Inferior parietal cortex (tissue), 1 donor: ENCODE data around the gene BPGM.

Experiments
- DNase-seq: peaks from one replicate; pipeline ENCODE4 v3.0.0-alpha.2; 2016; ENCODE audit errors: extremely low spot score

The BPGM gene

DNA sequence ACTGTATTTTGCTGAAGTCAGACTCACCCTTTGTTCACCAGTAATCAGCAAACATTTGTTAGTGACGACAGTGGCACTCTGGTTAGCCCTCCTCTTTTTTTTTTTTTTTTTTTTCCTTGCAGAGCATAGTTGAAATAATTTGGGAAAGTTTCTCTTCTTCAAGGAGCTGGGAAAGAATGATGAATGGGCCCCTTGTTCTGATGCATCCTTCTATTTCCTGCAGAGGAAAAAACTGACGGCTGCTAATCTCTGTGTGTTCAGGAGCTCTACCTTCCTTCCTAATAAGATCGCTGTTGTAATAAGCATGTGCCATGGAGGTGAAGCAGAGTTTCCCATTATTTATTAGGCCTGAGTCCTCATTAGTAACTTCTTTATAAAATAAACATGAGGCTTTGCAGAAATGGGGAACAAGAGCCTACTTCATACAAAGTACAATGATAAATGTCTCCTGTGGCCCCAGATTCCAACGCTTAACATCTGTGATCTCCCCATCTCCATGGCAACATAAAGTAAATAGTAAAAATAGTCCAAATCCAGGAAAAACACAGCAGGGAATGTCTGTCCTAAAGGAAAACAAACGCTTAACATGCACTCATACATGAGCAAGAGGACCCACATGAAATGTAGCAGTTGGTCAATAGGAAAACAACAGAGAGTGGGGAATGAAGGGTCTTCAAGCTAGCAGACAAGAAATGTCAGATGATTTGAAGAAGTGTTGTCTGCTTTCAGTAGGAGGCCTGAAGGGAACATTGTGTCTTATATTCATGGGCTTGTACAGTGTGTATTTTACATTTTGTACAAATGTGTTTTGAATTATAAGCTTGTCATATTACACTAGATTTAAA is 73.7 kb downstream of the BPGM start:
- DNase-seq: no peak

- no peak for DNase-seq
Observed at GRCh38 chr7:134721171-134721570, 74.5 kb downstream of the BPGM start.

- no peak for DNase-seq
Observed at GRCh38 chr7:134722786-134723322, 76.2 kb downstream of the BPGM start.

DNA sequence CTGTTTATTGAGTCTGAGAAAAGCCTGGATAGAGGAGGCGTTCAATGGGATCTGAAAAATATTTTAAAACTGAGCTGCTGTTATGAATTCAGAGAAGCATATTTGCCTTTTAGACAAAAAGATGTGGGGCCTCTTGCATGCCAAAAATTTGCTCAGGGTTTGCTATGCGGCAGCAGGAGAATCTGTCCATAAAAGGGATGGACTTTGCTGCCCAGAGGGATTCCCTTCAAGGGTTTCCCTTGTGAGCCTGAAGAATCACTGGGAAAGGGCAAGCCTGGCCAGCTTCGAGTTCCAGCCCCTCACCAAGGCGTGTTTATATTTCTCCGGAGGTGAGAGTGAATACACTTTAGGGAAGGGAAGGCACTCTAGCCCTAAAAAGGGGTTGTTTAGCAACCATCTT is 77.2 kb downstream of the BPGM start:
- DNase-seq: no peak

DNA sequence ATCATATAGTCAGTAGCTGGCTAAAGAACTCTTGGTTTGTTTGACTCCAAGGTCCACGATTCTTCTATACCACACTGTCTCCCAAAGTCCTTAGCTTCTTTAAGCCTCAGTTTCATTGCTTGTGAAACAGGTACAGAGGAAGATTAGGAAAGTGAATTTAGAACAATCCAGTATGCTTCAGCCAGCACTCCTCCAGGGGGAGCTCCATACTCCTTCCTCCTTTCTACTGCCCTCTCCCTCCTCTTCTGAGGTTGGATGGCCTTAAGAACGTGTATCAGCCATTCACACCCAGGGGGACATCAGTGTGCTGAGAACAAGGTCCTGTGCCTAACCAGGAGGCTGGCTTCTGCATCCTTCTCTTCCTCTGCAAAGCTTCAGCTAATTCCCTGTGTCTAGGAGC is 78.0 kb downstream of the BPGM start:
- DNase-seq: no peak

GRCh38 chr7:134726581-134726980 is 79.9 kb downstream of the BPGM start:
- no peak for DNase-seq

DNA sequence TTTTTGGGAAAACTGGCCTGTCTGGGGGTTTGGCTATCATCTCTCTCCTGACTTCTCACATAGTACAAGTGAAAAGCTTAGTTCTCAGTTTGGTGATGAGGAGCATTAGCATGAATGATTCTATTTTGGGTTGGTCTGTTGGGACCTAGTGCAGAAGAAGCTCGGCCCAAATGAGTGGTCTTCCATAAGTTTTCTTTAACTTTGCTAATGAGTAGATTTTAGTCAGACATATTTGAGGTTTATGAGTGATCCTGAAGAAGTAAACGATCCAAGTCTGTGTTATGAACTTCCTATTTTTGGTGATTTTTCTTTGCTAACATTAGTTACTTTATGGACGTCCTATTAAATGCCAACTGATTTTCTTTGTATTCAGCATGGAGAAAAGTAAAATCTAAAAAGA is 81.1 kb downstream of the BPGM start:
- DNase-seq: no peak
